HepG2 (cell line): Measurements from ENCODE around the gene EPHX1. TPM values are rescaled to one million over a fixed set of nuclear protein-coding genes. Genes with fewer than 3 reads are reported as not detected.

Experiments
- BCL6 ChIP-seq: IDR thresholded peaks from 2 replicates; pipeline ENCODE4 v1.6.1; 2016; ENCODE audit warnings: missing genetic modification reagents, missing compliant biosample characterization
- FOXC1 ChIP-seq: sonication (generic); formaldehyde crosslinking; IDR thresholded peaks from 2 replicates; pipeline ENCODE4 v1.8.0; 2022; ENCODE audit warnings: mild to moderate bottlenecking, missing genetic modification reagents, borderline replicate concordance
- LCORL ChIP-seq, 2 experiments: fragments of 450-650 bp in 1 of 2; sonication (generic) in 1 of 2; formaldehyde crosslinking in 1 of 2; IDR thresholded peaks; 2 replicates each; pipeline versions ENCODE4 v1.5.0 to v1.6.1; 2017 to 2020; ENCODE audit warnings: antibody characterized with exemption in 1 of 2, missing genetic modification reagents in 1 of 2
- MYC ChIP-seq: sonication (generic); formaldehyde crosslinking; IDR thresholded peaks from 2 replicates; pipeline ENCODE4 v1.9.0; 2021; ENCODE audit warnings: missing genetic modification reagents, borderline replicate concordance
- MZF1 ChIP-seq: sonication (generic); formaldehyde crosslinking; IDR thresholded peaks from 2 replicates; pipeline ENCODE4 v1.8.1; 2023; ENCODE audit warnings: mild to moderate bottlenecking, missing genetic modification reagents, borderline replicate concordance
- TEF ChIP-seq: sonication (generic); formaldehyde crosslinking; IDR thresholded peaks from 2 replicates; pipeline ENCODE4 v1.5.0; 2020; ENCODE audit warnings: missing genetic modification reagents
- THAP8 ChIP-seq: sonication (generic); formaldehyde crosslinking; IDR thresholded peaks from 2 replicates; pipeline ENCODE4 v1.5.1; 2020; ENCODE audit warnings: missing genetic modification reagents, mild to moderate bottlenecking, borderline replicate concordance
- ZFP36 ChIP-seq: fragments of 150-350 bp; IDR thresholded peaks from 2 replicates; pipeline ENCODE4 v1.6.1; 2018; ENCODE audit warnings: borderline replicate concordance, low read length, low read depth; ENCODE audit not compliant: partially characterized antibody
- ZMYM4 ChIP-seq: sonication (generic); formaldehyde crosslinking; IDR thresholded peaks from 2 replicates; pipeline ENCODE4 v1.8.1; 2023; ENCODE audit warnings: mild to moderate bottlenecking, missing genetic modification reagents
- ZNF235 ChIP-seq: sonication (generic); formaldehyde crosslinking; IDR thresholded peaks from 2 replicates; pipeline ENCODE4 v1.8.1; 2023; ENCODE audit warnings: mild to moderate bottlenecking, missing genetic modification reagents, borderline replicate concordance
- ZNF318 ChIP-seq: sonication (generic); formaldehyde crosslinking; IDR thresholded peaks from 2 replicates; pipeline ENCODE4 v1.4.0; 2020; ENCODE audit warnings: mild to moderate bottlenecking, missing genetic modification reagents
- ZNF761 ChIP-seq: sonication (generic); formaldehyde crosslinking; conservative IDR thresholded peaks from 2 replicates; pipeline ENCODE4 v1.4.0; 2020; ENCODE audit warnings: mild to moderate bottlenecking, missing genetic modification reagents
- polyA plus RNA-seq, 8 experiments: library from polyadenylated mRNA; depleted of rRNA in 3 of 8; stranded (reverse) in 7 of 8; unstranded in 1 of 8; fragments of >200 nt; fragmentation: Illumina TruSeq in 4 of 8; extraction: Trizol in 4 of 8; gene quantifications; 2 replicates each; pipeline versions ENCODE4 v1.2.1 to v1.2.3, GENCODE V29; 2011 to 2016; ENCODE audit warnings: low read depth in 4 of 8, missing spikeins in 1 of 8, mixed read lengths in 1 of 8; ENCODE audit not compliant: insufficient read depth in 1 of 8
- total RNA-seq, 5 experiments: library from RNA; depleted of rRNA; stranded (reverse); fragments of >200 nt; fragmentation: Illumina TruSeq; extraction: Trizol; gene quantifications; 2 replicates each; pipeline ENCODE4 v1.2.3, GENCODE V29; 2016; ENCODE audit warnings: low read depth in 1 of 5
- TF ChIP-seq, protein P1 (sequence below): sonication (generic); formaldehyde crosslinking; IDR thresholded peaks from 2 replicates; pipeline ENCODE4 v1.4.0; 2020; ENCODE audit warnings: missing genetic modification reagents, mild to moderate bottlenecking, borderline replicate concordance

The EPHX1 gene
- total and polyA plus RNA-seq, 2 of the 13 experiments (the other 11 are each of a cell fraction or from before 2014, with no cell fraction given) = 27.7 to 36.5 TPM

- TF ChIP-seq, protein P1, sequence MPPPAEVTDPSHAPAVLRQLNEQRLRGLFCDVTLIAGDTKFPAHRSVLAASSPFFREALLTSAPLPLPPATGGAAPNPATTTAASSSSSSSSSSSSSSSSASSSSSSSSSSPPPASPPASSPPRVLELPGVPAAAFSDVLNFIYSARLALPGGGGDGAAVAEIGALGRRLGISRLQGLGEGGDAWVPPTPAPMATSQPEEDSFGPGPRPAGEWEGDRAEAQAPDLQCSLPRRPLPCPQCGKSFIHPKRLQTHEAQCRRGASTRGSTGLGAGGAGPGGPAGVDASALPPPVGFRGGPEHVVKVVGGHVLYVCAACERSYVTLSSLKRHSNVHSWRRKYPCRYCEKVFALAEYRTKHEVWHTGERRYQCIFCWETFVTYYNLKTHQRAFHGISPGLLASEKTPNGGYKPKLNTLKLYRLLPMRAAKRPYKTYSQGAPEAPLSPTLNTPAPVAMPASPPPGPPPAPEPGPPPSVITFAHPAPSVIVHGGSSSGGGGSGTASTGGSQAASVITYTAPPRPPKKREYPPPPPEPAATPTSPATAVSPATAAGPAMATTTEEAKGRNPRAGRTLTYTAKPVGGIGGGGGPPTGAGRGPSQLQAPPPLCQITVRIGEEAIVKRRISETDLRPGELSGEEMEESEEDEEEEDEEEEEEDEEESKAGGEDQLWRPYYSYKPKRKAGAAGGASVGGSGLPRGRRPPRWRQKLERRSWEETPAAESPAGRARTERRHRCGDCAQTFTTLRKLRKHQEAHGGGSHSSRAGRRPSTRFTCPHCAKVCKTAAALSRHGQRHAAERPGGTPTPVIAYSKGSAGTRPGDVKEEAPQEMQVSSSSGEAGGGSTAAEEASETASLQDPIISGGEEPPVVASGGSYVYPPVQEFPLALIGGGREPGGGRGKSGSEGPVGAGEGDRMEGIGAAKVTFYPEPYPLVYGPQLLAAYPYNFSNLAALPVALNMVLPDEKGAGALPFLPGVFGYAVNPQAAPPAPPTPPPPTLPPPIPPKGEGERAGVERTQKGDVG (CRISPR knock-in tag) = 0 out of 2 replicates have a peak, but pooled peaks have one; percentile 28
- TF ChIP-seq ZNF235 (peak; percentile 19; the same call in 1 of the 2 replicates), THAP8 (peak; percentile 87; the same call in 1 of the 2 replicates), ZNF761 (CRISPR knock-in tag) (peak; percentile 77; the same call in 1 of the 2 replicates), BCL6 (CRISPR knock-in tag) (no peak; the same call in 1 of the 2 replicates), MZF1 (no peak), ZNF318 (no peak), MYC (CRISPR knock-in tag) (peak; percentile 61), ZMYM4 (CRISPR knock-in tag) (peak; percentile 10; the same call in 1 of the 2 replicates), FOXC1 (peak; percentile 52; the same call in 1 of the 2 replicates), LCORL (IDR thresholded peaks at IDR 0.05) (peak; percentile 5; the same call in 1 of the 2 replicates), LCORL (CRISPR knock-in tag; IDR thresholded peaks at IDR 0.05) (peak; percentile 98), TEF (no peak), ZFP36 (no peak)
Measured at GRCh38 chr1:225881959-225882693, 72.2 kb downstream of the EPHX1 start, which contains the start of gene TMEM63A (continued).
